Activated CD8-positive, alpha-beta memory T cell treated with anti-CD3 and anti-CD28 coated beads for 24 hours (primary cell): ENCODE data around the gene SATB1.

Experiments
- DNase-seq: peaks from one replicate; pipeline ENCODE4 v3.0.0-alpha.2; 2020

The SATB1 gene

GRCh38 chr3:18396428-18396827, 28.7 kb downstream of the SATB1 start:
- no peak for DNase-seq

DNA sequence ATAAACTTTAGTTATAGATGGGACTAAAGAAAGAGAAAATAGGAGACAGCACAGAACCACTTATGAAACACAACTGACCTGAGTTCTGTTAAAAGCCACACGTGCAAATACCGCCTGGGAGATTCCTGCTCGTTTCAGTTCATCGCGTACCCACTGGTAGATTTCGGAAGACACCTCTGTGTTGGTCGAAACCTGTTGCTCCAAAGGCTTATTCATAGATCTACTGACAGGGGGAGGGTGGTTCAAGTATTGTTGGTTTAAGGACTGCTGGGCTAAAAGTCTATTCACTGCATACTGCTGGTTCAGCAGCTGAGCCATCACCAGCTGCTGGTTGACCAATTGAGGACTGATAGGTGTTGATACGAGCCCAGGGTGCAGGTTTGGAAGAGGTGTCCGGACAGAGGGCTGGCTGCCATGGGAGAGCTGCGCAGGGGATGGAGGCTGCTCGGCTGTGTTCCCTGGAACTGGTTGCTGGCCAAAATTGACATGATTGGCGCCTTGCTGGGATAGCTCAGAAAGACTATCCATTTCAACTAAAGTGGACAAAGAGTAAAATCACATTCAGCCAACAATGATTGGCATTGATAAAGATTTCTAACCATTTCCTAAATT, 30.6 kb downstream of the SATB1 start:
- no peak for DNase-seq

DNA sequence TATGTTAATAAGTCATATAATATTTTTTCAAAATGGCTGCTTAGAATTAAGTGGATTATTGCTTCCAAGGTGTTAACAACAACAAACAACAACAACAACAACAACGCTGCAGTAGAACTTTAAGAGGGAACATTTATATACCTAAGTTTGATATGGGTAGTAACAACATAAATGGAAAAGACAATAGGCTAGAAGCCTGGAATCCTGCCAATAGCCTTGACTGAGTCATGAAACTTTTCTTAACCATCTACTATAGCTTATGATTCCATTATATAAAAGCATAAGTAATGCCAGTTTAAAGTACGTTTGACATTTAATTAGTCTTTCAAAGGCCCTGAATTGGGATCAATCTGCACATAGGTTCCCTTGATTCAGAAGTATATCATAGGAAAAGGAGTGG, 31.2 kb downstream of the SATB1 start:
- no peak for DNase-seq

DNA sequence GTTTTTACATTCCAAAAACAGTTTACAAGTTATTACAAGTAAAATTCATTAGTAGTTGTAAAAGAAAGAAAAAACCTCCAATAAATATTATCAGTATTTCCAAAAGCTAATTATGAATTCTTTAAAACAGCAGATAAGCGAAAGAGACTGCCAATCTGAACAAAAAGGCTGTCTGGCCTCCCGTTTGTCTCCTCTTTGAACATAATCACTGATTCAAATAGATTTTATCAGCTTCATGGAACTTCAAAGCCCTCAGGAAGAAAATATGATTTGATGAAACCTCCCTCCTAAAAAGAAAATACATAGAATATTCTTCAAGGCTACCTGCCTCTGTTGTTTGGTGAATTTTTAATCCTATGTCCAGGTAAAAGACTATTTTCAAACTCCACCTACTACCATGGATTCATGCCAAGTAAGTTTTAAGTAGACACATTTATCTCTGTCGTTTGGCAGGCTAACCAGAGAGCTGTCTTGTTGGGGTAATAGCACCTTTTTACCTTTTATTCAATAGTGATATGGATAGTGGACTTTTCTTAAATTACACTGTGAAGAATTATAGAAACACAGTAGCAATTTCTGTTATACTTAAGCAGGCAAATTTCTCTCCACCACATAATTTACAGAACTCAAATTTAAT, 35.0 kb downstream of the SATB1 start:
- DNase-seq: no peak

DNA sequence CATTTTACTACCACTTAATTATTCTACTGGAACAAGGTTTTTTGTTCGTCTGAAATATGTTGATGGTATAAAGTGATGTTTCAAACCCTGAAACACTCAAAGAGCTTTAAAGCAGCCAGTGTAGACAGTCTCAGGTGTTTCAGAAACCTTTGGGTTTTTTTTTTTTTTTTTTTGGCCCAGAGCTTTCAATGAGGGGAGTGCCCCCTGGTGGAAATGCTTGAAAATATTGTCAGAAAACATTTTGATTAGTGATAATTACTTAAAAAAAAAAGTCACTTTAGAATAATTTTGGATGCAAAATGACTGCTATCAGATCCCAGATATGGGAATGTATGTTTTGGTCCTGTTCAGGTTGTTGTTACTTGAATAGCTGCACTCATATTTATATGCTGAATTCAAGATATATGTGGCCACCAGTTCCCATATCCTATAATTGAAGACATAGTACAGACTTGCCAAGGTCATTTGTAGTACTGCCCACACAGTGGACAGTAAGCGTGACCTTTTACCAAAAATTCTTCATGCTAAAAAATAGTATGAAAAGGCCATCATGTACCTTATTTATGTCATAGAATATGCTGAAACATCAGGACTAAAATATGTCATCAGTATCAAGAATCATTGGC, 35.9 kb downstream of the SATB1 start:
- DNase-seq: no peak

GRCh38 chr3:18386274-18386890, 38.8 kb downstream of the SATB1 start:
- DNase-seq: no peak

DNA sequence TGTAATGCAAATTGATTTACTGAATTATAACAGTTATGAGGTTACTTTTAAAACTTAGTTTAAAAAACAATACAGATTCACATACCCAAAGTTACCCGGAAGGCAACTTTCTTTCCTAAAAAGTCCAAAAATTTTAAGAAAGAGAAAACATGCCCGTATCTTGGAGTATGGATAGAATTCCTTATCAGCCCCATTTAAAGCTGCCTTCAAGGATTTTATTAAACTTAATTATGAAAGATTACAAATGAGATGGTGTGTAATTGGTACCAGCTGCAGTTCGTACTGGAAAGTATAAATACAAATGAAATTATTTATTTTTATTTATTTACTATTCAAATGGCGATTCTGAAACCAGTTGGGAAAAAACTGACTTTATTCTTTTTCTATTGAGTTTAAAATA, 39.4 kb downstream of the SATB1 start:
- DNase-seq: no peak

- no peak for DNase-seq
Measured at GRCh38 chr3:18382760-18383369, 42.3 kb downstream of the SATB1 start.

- no peak for DNase-seq
Measured at GRCh38 chr3:18379647-18380046, 45.5 kb downstream of the SATB1 start.

- no peak for DNase-seq
Measured at GRCh38 chr3:18378218-18378617, 46.9 kb downstream of the SATB1 start.

DNA sequence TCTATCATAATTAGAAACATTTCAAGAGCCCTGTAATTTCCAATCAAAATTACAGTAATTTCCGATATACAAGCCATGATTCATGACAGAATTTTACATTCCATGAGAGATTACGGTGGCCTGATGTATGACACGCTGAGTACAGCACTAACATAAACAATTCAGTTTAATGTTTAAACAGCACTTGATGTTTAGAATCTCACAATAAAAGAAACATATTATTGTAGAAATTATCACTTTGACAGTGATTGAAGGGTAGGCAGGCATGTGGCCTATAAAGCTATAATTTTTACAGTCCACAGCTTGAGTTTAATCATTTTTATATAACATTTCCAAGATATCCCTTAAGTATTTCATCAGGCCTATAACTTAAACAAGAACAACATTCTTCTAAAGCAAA, 48.5 kb downstream of the SATB1 start:
- no peak for DNase-seq

- DNase-seq: no peak
Measured at GRCh38 chr3:18372786-18373405, 52.2 kb downstream of the SATB1 start.

GRCh38 chr3:18370672-18371071, 54.5 kb downstream of the SATB1 start:
- DNase-seq: no peak

- DNase-seq: no peak
Measured at GRCh38 chr3:18369551-18370185, 55.5 kb downstream of the SATB1 start.

DNA sequence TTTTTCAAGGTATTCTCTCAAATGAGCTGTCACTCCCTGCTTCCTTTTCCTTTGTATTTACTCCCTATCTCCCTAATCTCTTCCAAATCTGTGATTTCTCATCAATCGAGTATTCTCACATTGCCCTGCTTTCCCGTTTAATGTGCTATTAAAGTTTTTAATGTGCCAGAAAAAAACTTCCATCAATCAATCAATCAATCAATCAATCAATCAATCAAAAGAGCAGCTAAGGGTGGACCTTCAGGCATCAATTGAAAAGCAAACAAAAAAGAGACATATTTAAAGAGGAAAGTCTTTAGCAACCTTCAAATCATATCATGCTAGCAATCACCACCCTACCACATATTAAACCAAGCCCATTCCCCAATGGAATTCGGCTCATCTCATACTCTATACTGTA, 58.9 kb downstream of the SATB1 start:
- DNase-seq: no peak

DNA sequence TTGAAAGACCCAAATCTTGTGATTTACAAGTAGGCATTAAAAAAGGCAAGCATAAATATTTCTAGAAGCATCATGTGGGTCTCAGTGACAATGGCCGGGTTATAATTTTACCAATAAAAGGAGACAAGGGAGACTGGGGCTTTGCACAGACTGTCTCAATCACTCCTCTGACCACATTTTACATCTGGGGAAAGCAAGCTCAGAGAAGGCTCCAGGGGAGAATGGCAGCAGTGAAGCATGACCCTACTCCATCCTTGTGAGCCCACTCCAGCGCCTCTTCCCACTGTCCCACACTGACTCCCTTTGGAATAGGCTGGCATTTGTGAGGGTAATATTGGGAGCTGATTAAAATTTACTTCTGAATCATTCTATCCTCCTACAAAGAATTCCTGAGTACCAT, 61.8 kb downstream of the SATB1 start:
- no peak for DNase-seq

- no peak for DNase-seq
Measured at GRCh38 chr3:18357747-18358146, 67.4 kb downstream of the SATB1 start.

DNA sequence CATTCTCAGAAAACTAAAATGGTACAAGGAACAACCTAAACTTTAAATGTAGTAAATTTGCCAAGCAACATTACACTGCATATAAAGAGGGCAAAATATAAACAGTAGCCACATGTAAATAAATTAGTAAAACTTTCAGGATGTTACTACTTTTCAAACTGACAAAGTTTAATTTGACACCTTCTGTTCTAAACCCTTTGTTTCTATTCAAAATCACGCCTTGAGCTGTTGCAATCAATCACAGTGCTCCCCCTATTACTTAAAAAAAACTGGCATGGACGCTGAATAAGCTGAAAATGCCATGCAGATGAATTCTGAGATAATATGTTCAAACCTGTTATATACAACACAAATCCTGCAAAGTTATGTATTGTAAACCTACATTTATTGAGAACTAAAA, 69.3 kb downstream of the SATB1 start:
- DNase-seq: no peak

GRCh38 chr3:18354701-18355100, 70.4 kb downstream of the SATB1 start:
- DNase-seq: no peak

DNA sequence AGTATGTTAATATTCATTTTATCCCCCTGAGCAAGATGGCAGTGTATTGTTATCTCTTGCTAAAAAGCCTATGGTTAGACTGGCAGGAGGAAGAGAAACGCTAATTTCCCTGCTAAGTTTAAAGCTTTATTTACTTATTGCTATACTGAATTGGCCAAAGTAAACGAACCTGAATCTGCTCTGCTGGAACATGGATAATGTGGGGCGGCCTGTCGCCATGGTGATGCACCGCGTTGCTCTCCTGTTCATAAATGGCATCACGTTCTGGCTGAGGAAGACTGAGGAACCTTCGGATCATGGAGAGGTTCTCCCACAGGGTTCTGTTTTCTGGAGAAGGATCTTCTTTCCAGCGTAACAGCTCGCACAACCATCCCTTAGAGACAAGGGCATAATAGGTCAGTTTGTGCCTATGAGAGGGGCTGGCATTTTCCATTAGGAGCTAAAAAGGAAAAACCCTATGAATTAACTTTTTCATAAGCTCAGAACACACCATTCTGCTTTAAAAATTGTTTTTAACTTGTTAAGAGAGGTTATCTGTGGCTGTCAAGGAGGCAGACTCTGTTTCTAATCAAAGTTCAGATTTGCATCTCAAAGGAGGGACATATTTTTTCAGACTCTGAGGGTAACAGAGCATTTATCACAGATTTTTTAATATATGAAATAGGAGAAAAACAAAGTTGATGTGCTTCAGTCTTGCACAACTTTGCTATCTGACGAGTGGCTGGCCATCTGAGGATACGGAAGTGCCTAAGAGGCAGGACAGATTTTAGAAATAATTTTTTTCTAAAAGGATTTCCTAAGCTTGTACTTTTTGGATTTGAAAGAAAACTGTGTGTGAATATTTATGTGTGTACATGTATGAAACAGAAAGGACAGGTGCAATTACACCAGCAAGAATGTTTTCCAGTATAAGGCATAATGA, 73.1 kb downstream of the SATB1 start:
- DNase-seq: no peak

- DNase-seq: no peak
Measured at GRCh38 chr3:18351069-18351628, 74.0 kb downstream of the SATB1 start.
